ENCODE results near the gene C7.
"Not testable (repeated sequence)": the region's sequence is repeated elsewhere in the genome, so short reads cannot be mapped to it uniquely, and the experiment has no call there.

GRCh38 chr5:40895440-40896425, 13.6 kb upstream of the C7 start:
- TF ChIP-seq YY1 (IDR thresholded peaks at IDR 0.05; ENCODE audit: low read depth, low read length); RFX5 (IDR thresholded peaks at IDR 0.05; ENCODE audit: borderline replicate concordance, low read depth, low read length); POLR2AphosphoS5 (IDR thresholded peaks at IDR 0.05; ENCODE audit: low read depth, low read length): not testable (repeated sequence)
